WTC11 (cell line): ENCODE data around the gene ZNF556.

Experiments
- CREB1 ChIP-seq: sonication (generic); formaldehyde crosslinking; IDR thresholded peaks from 2 replicates; pipeline ENCODE4 v1.8.0; 2023; ENCODE audit warnings: mild to moderate bottlenecking, missing genetic modification reagents
- CTCF ChIP-seq: fragments of 200-600 bp; IDR thresholded peaks from 2 replicates; pipeline ENCODE4 v1.8.0; 2022; ENCODE audit warnings: antibody characterized with exemption
- ETV6 ChIP-seq: sonication (generic); formaldehyde crosslinking; IDR thresholded peaks from 2 replicates; pipeline ENCODE4 v1.8.1; 2022; ENCODE audit warnings: mild to moderate bottlenecking, missing genetic modification reagents
- IRF1 ChIP-seq: sonication (generic); formaldehyde crosslinking; IDR thresholded peaks from 2 replicates; pipeline ENCODE4 v1.8.0; 2023; ENCODE audit warnings: missing genetic modification reagents
- MAX ChIP-seq: sonication (generic); formaldehyde crosslinking; IDR thresholded peaks from 2 replicates; pipeline ENCODE4 v1.8.0; 2022; ENCODE audit warnings: mild to moderate bottlenecking, missing genetic modification reagents
- MYBL2 ChIP-seq: sonication (generic); formaldehyde crosslinking; IDR thresholded peaks from 2 replicates; pipeline ENCODE4 v1.8.1; 2023; ENCODE audit warnings: mild to moderate bottlenecking, moderate library complexity, missing genetic modification reagents
- NFE2L1 ChIP-seq: sonication (generic); formaldehyde crosslinking; IDR thresholded peaks from 2 replicates; pipeline ENCODE4 v1.8.1; 2023; ENCODE audit warnings: missing genetic modification reagents
- STAT6 ChIP-seq: sonication (generic); formaldehyde crosslinking; conservative IDR thresholded peaks from 2 replicates; pipeline ENCODE4 v1.8.1; 2023; ENCODE audit warnings: mild to moderate bottlenecking, low read depth, missing genetic modification reagents, moderate library complexity
- ZNF425 ChIP-seq: fragments of 250-450 bp; sonication (Bioruptor Pico); conservative IDR thresholded peaks from 2 replicates; pipeline ENCODE4 v1.9.0; 2021; ENCODE audit warnings: mild to moderate bottlenecking

- TF ChIP-seq IRF1 (CRISPR knock-in tag): no peak
- no peak for TF ChIP-seq CTCF
- TF ChIP-seq NFE2L1 (CRISPR knock-in tag): no peak
- TF ChIP-seq MAX (CRISPR knock-in tag): no peak
- no peak for TF ChIP-seq STAT6 (CRISPR knock-in tag)
- TF ChIP-seq MYBL2 (CRISPR knock-in tag): no peak
- TF ChIP-seq ETV6 (CRISPR knock-in tag): no peak; the same call in 1 of the 2 replicates
- no peak for TF ChIP-seq CREB1
- no peak for TF ChIP-seq ZNF425 (CRISPR knock-in tag)
Measured at GRCh38 chr19:2820112-2820702, 46.9 kb upstream of the ZNF556 start.
